Thyroid gland (tissue), 4 donors: ENCODE results near the gene ARFGEF3.

Experiments used
- POLR2A ChIP-seq, 2 donors: fragments of 450-650 bp; IDR thresholded peaks; one replicate each; pipeline ENCODE4 v1.6.1; 2017; ENCODE audit warnings: antibody characterized with exemption in 2 of 2, mild to moderate bottlenecking in 2 of 2, moderate library complexity in 1 of 2
- TF ChIP-seq, protein P1 (sequence below), 6 experiments: fragments of 200-600 bp in 3 of 6; fragments of 450-650 bp in 3 of 6; sonication (generic) in 3 of 6; IDR thresholded peaks; one replicate each; pipeline ENCODE4 v1.5.1; 2016 to 2019; ENCODE audit warnings: antibody characterized with exemption in 6 of 6, mild to moderate bottlenecking in 2 of 6, inconsistent platforms in 1 of 6, moderate library complexity in 1 of 6

DNA sequence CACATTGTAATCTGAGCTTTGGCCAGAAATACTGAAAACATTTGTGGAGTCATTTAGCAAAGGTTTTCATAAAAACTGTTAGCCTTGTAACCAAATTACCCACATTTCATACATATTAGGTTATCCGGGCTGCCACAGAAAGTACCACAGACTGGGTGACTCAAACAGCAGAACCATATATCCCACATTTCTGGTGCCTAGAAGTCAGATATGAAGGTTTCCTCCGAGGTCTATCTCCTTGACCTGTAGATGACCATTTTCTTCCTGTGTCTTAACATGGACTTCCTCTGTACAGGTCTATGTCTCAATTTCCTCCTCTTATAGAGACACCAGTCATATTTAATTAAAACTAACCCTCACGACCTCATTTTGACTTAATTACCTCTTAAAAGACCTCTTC is 166.5 kb downstream of the ARFGEF3 start:
- TF ChIP-seq, protein P1, sequence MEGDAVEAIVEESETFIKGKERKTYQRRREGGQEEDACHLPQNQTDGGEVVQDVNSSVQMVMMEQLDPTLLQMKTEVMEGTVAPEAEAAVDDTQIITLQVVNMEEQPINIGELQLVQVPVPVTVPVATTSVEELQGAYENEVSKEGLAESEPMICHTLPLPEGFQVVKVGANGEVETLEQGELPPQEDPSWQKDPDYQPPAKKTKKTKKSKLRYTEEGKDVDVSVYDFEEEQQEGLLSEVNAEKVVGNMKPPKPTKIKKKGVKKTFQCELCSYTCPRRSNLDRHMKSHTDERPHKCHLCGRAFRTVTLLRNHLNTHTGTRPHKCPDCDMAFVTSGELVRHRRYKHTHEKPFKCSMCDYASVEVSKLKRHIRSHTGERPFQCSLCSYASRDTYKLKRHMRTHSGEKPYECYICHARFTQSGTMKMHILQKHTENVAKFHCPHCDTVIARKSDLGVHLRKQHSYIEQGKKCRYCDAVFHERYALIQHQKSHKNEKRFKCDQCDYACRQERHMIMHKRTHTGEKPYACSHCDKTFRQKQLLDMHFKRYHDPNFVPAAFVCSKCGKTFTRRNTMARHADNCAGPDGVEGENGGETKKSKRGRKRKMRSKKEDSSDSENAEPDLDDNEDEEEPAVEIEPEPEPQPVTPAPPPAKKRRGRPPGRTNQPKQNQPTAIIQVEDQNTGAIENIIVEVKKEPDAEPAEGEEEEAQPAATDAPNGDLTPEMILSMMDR (IDR thresholded peaks at IDR 0.05) = no peak
- TF ChIP-seq POLR2A (IDR thresholded peaks at IDR 0.05) = no peak
